Measurements from ENCODE around the gene OR4Q3. TPM values are rescaled to one million over a fixed set of nuclear protein-coding genes. Genes with fewer than 3 reads are reported as not detected.

The OR4Q3 gene
- total RNA-seq, 1 donor from 2014 or later, result not detected

Other genes with a start within 250 kb of the OR4Q3 start
- gene OR11H2, start 29.7 kb upstream of the OR4Q3 start, total RNA-seq, result not detected in 2 replicates
- gene OR4M1, start 29.9 kb downstream of the OR4Q3 start, total RNA-seq, result not detected in 2 replicates
- not detected in 2 replicates for gene OR4N2, start 60.2 kb downstream of the OR4Q3 start, total RNA-seq
- gene OR4K2, start 131.6 kb downstream of the OR4Q3 start, total RNA-seq, result not detected in 2 replicates
- not detected in 2 replicates for gene OR4K5, start 177.0 kb downstream of the OR4Q3 start, total RNA-seq
- not detected in 2 replicates for gene OR4K1, start 187.3 kb downstream of the OR4Q3 start, total RNA-seq
- gene OR4K15, start 232.0 kb downstream of the OR4Q3 start, total RNA-seq, result not detected in 2 replicates